HEK293T (cell line): ENCODE results near the gene PAX7.
A peak's percentile ranks its signal among the peaks of the same experiment; 100 is the strongest.

Source experiments
- CTCF ChIA-PET: fragments of 350-600 bp; formaldehyde crosslinking; extraction: SDS; loops from one replicate; lab custom pipeline; 2021; ENCODE audit warnings: antibody characterized with exemption, inconsistent platforms; lab: Yijun Ruan, JAX
- POLR2A ChIA-PET: fragments of 350-600 bp; formaldehyde crosslinking; extraction: SDS; loops from one replicate; lab custom pipeline; 2020; ENCODE audit warnings: antibody characterized with exemption, inconsistent platforms; lab: Yijun Ruan, JAX
- DNase-seq: peaks from one replicate; pipeline ENCODE4 v3.0.0; 2012; ENCODE audit warnings: mixed read lengths; ENCODE audit errors: extremely low spot score
- ARNT ChIP-seq: fragments of 450-650 bp; IDR thresholded peaks from 2 replicates; pipeline ENCODE4 v1.6.1; 2017; ENCODE audit warnings: mild to moderate bottlenecking
- BHLHE40 ChIP-seq: fragments of 450-650 bp; IDR thresholded peaks from 2 replicates; pipeline ENCODE4 v1.6.1; 2016; ENCODE audit warnings: mild to moderate bottlenecking, moderate library complexity, borderline replicate concordance
- CTBP1 ChIP-seq: fragments of 450-650 bp; IDR thresholded peaks from 2 replicates; pipeline ENCODE4 v1.6.1; 2016; ENCODE audit warnings: borderline replicate concordance
- ELF4 ChIP-seq: fragments of 450-650 bp; IDR thresholded peaks from 2 replicates; pipeline ENCODE4 v1.6.1; 2017; ENCODE audit warnings: antibody characterized with exemption
- FOXA1 ChIP-seq: fragments of 450-650 bp; IDR thresholded peaks from 2 replicates; pipeline ENCODE4 v1.6.1; 2016; ENCODE audit warnings: mild to moderate bottlenecking
- FOXK2 ChIP-seq: fragments of 450-650 bp; IDR thresholded peaks from 2 replicates; pipeline ENCODE4 v1.6.1; 2016; ENCODE audit warnings: mild to moderate bottlenecking
- FOXM1 ChIP-seq: fragments of 450-650 bp; IDR thresholded peaks from 2 replicates; pipeline ENCODE4 v1.6.1; 2017; ENCODE audit warnings: mild to moderate bottlenecking, borderline replicate concordance
- HDGF ChIP-seq: fragments of 450-650 bp; IDR thresholded peaks from 2 replicates; pipeline ENCODE4 v1.6.1; 2017; ENCODE audit warnings: antibody characterized with exemption, borderline replicate concordance
- L3MBTL2 ChIP-seq: fragments of 450-650 bp; conservative IDR thresholded peaks from 2 replicates; pipeline ENCODE4 v1.6.1; 2016; ENCODE audit warnings: mild to moderate bottlenecking
- LEF1 ChIP-seq: fragments of 450-650 bp; IDR thresholded peaks from 2 replicates; pipeline ENCODE4 v1.6.1; 2017; ENCODE audit warnings: mild to moderate bottlenecking, borderline replicate concordance
- NFRKB ChIP-seq: fragments of 450-650 bp; IDR thresholded peaks from 2 replicates; pipeline ENCODE4 v1.6.1; 2016; ENCODE audit warnings: mild to moderate bottlenecking, moderate library complexity
- SP1 ChIP-seq: fragments of 450-650 bp; IDR thresholded peaks from 2 replicates; pipeline ENCODE4 v1.6.1; 2017
- SUZ12 ChIP-seq: fragments of 450-650 bp; IDR thresholded peaks from 2 replicates; pipeline ENCODE4 v1.6.1; 2016; ENCODE audit warnings: mild to moderate bottlenecking
- TARDBP ChIP-seq: fragments of 450-650 bp; IDR thresholded peaks from 2 replicates; pipeline ENCODE4 v1.6.1; 2016
- ZNF384 ChIP-seq: fragments of 450-650 bp; IDR thresholded peaks from 2 replicates; pipeline ENCODE4 v1.6.1; 2016
- TF ChIP-seq, protein P1 (sequence below): fragments of 450-650 bp; IDR thresholded peaks from 2 replicates; pipeline ENCODE4 v1.6.1; 2016

Gene PAX7

DNA sequence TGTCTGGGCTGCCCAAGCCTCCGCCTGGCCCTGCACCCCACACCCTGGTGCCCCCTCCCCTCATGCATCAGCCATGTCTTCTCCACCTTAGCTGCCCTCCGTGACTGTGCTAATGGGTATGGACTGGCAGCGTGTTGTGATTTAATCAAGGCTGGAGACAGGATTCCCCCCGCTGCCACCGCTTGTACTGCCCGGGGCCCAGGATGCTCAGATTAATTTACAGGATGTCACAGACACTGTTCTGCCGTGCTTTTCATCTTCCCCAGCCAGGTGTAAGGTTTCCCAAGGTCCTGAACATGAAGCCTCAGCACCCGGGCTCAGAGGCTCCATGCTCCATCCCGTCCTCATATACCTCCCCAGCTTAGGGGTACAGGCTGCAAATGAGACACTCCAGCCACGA lies 162.5 kb downstream of the PAX7 start:
- no peak for TF ChIP-seq L3MBTL2
- TF ChIP-seq ARNT, result no peak
- TF ChIP-seq CTBP1, result no peak
- no peak for TF ChIP-seq SP1
- TF ChIP-seq HDGF, result no peak
- no peak for TF ChIP-seq SUZ12
- no peak for TF ChIP-seq BHLHE40
- no peak for TF ChIP-seq FOXM1
- no peak for TF ChIP-seq LEF1
- TF ChIP-seq, protein P1, sequence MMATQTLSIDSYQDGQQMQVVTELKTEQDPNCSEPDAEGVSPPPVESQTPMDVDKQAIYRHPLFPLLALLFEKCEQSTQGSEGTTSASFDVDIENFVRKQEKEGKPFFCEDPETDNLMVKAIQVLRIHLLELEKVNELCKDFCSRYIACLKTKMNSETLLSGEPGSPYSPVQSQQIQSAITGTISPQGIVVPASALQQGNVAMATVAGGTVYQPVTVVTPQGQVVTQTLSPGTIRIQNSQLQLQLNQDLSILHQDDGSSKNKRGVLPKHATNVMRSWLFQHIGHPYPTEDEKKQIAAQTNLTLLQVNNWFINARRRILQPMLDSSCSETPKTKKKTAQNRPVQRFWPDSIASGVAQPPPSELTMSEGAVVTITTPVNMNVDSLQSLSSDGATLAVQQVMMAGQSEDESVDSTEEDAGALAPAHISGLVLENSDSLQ, result no peak
- no peak for TF ChIP-seq FOXK2
- no peak for TF ChIP-seq ZNF384
- no peak for TF ChIP-seq ELF4
- no peak for TF ChIP-seq FOXA1
- TF ChIP-seq TARDBP, result no peak
- no peak for TF ChIP-seq NFRKB
- no peak for DNase-seq
- CTCF ChIA-PET, result no interaction called here
- POLR2A ChIA-PET, result no interaction called here

DNA sequence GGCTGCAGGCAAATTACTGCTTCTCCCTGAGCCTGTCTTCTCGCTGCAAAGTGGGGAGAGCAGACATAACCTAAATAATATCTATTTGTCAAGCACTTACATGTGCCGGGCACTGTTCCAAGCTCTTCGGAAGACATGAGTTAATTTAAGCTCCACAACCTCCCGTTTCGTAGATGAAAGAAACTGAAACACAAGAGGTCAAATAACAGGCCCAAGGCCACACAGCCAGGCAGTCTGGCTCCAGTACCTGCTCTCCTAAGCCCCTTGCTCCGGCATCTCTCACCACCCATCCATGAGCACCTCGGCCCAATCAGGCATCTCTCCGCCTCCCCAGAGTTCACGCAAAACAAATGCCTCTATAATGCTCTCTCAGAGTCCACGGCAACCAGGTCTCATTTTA lies 163.4 kb downstream of the PAX7 start:
- ChIA-PET CTCF (interaction anchor here (1.0 kb wide), 1 partner anchor 9 kb away, joined by 3 read pairs; no protein-coding TSS in a partner anchor), POLR2A (no interaction called here)
- no peak for TF ChIP-seq FOXM1
- TF ChIP-seq ELF4, result no peak
- TF ChIP-seq TARDBP, result no peak
- TF ChIP-seq CTBP1, result no peak
- DNase-seq, result no peak

DNA sequence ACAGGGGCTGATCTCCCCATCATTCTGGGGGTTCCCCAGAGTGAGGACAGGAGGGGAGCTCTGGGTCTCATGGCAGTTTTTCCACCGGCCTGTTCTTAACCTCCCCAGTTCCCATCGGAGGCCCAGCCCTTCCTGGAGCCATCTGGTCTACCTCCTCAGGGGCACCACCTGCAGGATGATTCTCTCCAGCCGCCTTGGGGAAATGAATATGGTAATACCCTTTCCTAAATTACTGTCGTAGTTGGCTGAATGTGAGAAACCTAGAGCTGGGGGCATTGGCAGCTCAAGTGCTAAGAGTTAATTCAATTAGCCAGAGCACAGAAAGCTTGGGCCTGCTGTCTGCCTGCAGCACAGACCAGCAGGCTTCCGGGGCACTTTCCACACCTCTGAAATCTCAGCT lies 163.9 kb downstream of the PAX7 start:
- DNase-seq, result peak; percentile 57
- ChIA-PET POLR2A (interaction anchor here (0.8 kb wide), 1 partner anchor 12 kb away, joined by 3 read pairs; no protein-coding TSS in a partner anchor), CTCF (interaction anchor here (1.0 kb wide), 1 partner anchor 9 kb away, joined by 3 read pairs; no protein-coding TSS in a partner anchor)
- no peak for TF ChIP-seq FOXM1
- TF ChIP-seq NFRKB, result no peak
- no peak for TF ChIP-seq FOXK2
- TF ChIP-seq ZNF384, result no peak
- no peak for TF ChIP-seq HDGF
- no peak for TF ChIP-seq FOXA1

DNA sequence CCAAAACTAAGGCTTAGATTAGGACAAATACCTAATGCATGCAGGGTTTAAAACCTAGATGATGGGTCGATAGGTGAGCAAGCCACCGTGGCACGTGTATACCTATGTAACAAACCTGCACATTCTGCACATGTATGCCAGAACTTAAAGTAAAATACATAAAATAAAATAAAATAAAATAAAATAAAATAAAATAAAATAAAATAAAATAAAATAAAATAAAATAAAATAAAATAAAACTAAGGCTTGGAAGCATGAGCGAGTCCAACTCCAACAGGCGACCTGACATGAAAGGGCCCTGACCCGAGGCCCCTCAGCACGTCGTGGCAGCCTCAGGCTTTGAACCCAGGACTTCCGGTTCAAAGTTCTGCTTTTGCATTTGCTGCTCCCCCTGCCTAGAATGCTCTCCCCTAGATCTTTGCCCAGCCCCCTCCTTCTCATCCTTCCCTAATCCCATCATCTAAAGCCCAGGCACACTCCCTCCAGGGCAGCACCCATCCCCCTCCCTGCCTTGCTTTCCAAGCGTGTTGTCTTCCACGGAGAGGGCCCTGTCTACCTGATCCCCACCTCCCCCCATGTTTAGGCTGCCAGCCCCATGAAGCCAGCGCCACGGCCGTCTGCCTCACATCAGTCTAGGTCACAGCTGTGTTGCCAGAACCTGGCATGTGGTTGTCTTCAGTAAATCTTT lies 164.5 kb downstream of the PAX7 start:
- no peak for TF ChIP-seq SUZ12
- no peak for TF ChIP-seq ELF4
- no peak for TF ChIP-seq BHLHE40
- no peak for TF ChIP-seq TARDBP
- no peak for TF ChIP-seq ARNT
- no peak for TF ChIP-seq FOXM1
- no peak for TF ChIP-seq LEF1
- TF ChIP-seq FOXK2, result no peak
- POLR2A ChIA-PET, result interaction anchor here (0.8 kb wide), 1 partner anchor 11 kb away, joined by 3 read pairs; no protein-coding TSS in a partner anchor
- CTCF ChIA-PET, result interaction anchor here (1.0 kb wide), 1 partner anchor 10 kb away, joined by 3 read pairs; no protein-coding TSS in a partner anchor
- no peak for DNase-seq

DNA sequence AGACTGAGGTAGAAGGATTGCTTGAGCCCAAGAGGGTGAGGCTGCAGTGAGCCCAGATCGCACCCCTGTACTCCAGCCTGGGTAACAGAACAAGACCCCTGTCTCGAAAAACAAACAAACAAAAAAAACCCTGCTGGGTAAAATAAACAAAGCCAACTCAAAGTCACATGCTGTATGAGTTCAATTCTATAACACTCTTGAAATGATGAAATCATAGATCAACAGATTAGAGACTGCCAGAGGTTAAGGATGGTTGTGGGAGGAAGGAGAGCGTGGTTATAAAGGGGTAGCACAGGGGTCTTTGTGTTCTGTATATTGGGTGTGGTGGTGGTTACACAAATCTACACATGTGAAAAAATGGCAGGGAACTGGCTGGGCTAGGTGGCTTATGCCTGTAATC lies 166.3 kb downstream of the PAX7 start:
- ChIA-PET POLR2A (no interaction called here), CTCF (no interaction called here)
- no peak for DNase-seq
- TF ChIP-seq FOXK2 (no peak), HDGF (no peak), FOXA1 (no peak), TARDBP (no peak), CTBP1 (no peak), SUZ12 (no peak), BHLHE40 (no peak), ELF4 (no peak), SP1 (no peak), NFRKB (no peak), ZNF384 (no peak)
